ENCODE results near the gene GJA5. TPM values are rescaled to one million over a fixed set of nuclear protein-coding genes. Genes with fewer than 3 reads are reported as not detected.

The GJA5 gene
- total RNA-seq, 1 donor from 2014 or later, result 0.58 TPM

GRCh38 chr1:147720557-147720956 is 39.8 kb downstream of the GJA5 start:
- no peak overlapping the region for H3K27ac Mint-ChIP-seq
- H3K4me3 Mint-ChIP-seq, result no peak overlapping the region
- peaks cover 28% of the 10 kb centered on the region for H3K27me3 Mint-ChIP-seq
- peaks cover 6% of the 10 kb centered on the region for H3K9me3 Mint-ChIP-seq
- H3K36me3 Mint-ChIP-seq, result no peaks in the 10 kb centered on the region
- no peak for TF ChIP-seq CTCF (conservative IDR thresholded peaks at IDR 0.05)
- DNase-seq (ENCODE audit: extremely low spot score, unreplicated experiment), result no peak
- H3K4me1 Mint-ChIP-seq (ENCODE audit: unreplicated experiment), result no peaks in the 10 kb centered on the region

GRCh38 chr1:147719711-147720225 is 40.6 kb downstream of the GJA5 start:
- H3K36me3 Mint-ChIP-seq, result no peaks in the 10 kb centered on the region
- H3K9me3 Mint-ChIP-seq, result peaks cover 6% of the 10 kb centered on the region
- H3K27ac Mint-ChIP-seq, result no peak overlapping the region
- TF ChIP-seq CTCF (conservative IDR thresholded peaks at IDR 0.05), result no peak
- no peak for DNase-seq (ENCODE audit: extremely low spot score, unreplicated experiment)
- H3K4me3 Mint-ChIP-seq, result no peak overlapping the region
- H3K27me3 Mint-ChIP-seq, result peaks cover 28% of the 10 kb centered on the region
- H3K4me1 Mint-ChIP-seq (ENCODE audit: unreplicated experiment), result no peaks in the 10 kb centered on the region

GRCh38 chr1:147719029-147719698 is 41.2 kb downstream of the GJA5 start:
- Mint-ChIP-seq H3K9me3 (peaks cover 6% of the 10 kb centered on the region), H3K36me3 (no peaks in the 10 kb centered on the region), H3K4me3 (no peak overlapping the region), H3K27me3 (peaks cover 30% of the 10 kb centered on the region), H3K4me1 (ENCODE audit: unreplicated experiment) (peaks cover 3% of the 10 kb centered on the region), H3K27ac (no peak overlapping the region)
- DNase-seq (ENCODE audit: extremely low spot score, unreplicated experiment), result no peak
- TF ChIP-seq CTCF (conservative IDR thresholded peaks at IDR 0.05), result no peak

- H3K4me3 Mint-ChIP-seq, result no peak overlapping the region
- peaks cover 26% of the 10 kb centered on the region for H3K27me3 Mint-ChIP-seq
- no peak for DNase-seq (ENCODE audit: extremely low spot score, unreplicated experiment)
- no peaks in the 10 kb centered on the region for H3K36me3 Mint-ChIP-seq
- no peak overlapping the region for H3K27ac Mint-ChIP-seq
- H3K9me3 Mint-ChIP-seq, result peaks cover 6% of the 10 kb centered on the region
- H3K4me1 Mint-ChIP-seq (ENCODE audit: unreplicated experiment), result peaks cover 6% of the 10 kb centered on the region
- no peak for TF ChIP-seq CTCF (conservative IDR thresholded peaks at IDR 0.05)
These were observed 42.7 kb downstream of the GJA5 start for GRCh38 chr1:147717706-147718097.

GRCh38 chr1:147717051-147717705 is 43.2 kb downstream of the GJA5 start:
- H3K36me3 Mint-ChIP-seq, result no peaks in the 10 kb centered on the region
- DNase-seq (ENCODE audit: extremely low spot score, unreplicated experiment), result no peak

More at GRCh38 chr1:147717051-147717705, 43.2 kb downstream of the GJA5 start:
- H3K9me3 Mint-ChIP-seq, result peaks cover 6% of the 10 kb centered on the region
- peaks cover 23% of the 10 kb centered on the region for H3K27me3 Mint-ChIP-seq
- peak overlapping the region; percentile 79 for H3K27ac Mint-ChIP-seq
- no peak for TF ChIP-seq CTCF (conservative IDR thresholded peaks at IDR 0.05)
- H3K4me1 Mint-ChIP-seq (ENCODE audit: unreplicated experiment), result peaks cover 6% of the 10 kb centered on the region
- peak overlapping the region; percentile 20 for H3K4me3 Mint-ChIP-seq
